Measurements from ENCODE around the gene IL4. TPM values are rescaled to one million over a fixed set of nuclear protein-coding genes. Genes with fewer than 3 reads are reported as not detected.
"Not testable (repeated sequence)": the region's sequence is repeated elsewhere in the genome, so short reads cannot be mapped to it uniquely, and the experiment has no call there.

IL4 gene
- not detected in 2 replicates for total RNA-seq

- peak within 1 kb of the TSS; percentile 83 for H2AFZ ChIP-seq (ENCODE audit: low read length)
- TF ChIP-seq, protein P1, sequence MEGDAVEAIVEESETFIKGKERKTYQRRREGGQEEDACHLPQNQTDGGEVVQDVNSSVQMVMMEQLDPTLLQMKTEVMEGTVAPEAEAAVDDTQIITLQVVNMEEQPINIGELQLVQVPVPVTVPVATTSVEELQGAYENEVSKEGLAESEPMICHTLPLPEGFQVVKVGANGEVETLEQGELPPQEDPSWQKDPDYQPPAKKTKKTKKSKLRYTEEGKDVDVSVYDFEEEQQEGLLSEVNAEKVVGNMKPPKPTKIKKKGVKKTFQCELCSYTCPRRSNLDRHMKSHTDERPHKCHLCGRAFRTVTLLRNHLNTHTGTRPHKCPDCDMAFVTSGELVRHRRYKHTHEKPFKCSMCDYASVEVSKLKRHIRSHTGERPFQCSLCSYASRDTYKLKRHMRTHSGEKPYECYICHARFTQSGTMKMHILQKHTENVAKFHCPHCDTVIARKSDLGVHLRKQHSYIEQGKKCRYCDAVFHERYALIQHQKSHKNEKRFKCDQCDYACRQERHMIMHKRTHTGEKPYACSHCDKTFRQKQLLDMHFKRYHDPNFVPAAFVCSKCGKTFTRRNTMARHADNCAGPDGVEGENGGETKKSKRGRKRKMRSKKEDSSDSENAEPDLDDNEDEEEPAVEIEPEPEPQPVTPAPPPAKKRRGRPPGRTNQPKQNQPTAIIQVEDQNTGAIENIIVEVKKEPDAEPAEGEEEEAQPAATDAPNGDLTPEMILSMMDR (IDR thresholded peaks at IDR 0.05; ENCODE audit: extremely low read depth, low read depth, low read length): no peak
- no peaks in the 10 kb centered on the region for H3K79me2 ChIP-seq (ENCODE audit: insufficient read depth, low read length)
- no peaks in the 10 kb centered on the region for H3K9me3 ChIP-seq (ENCODE audit: low read depth, low read length)
- no peaks in the 10 kb centered on the region for H3K27me3 ChIP-seq (ENCODE audit: insufficient read depth, low read length)
- no peaks in the 10 kb centered on the region for H4K20me1 ChIP-seq (ENCODE audit: insufficient read depth, low read length)
- H3K4me3 ChIP-seq (ENCODE audit: insufficient read depth, low read length): peak within 1 kb of the TSS; percentile 69
- peaks cover 35% of the 10 kb centered on the region for H3K4me1 ChIP-seq (ENCODE audit: insufficient read depth, low read length)
- peak within 1 kb of the TSS; percentile 86 for H3K4me2 ChIP-seq (ENCODE audit: insufficient read depth, low read length)
- no peak for DNase-seq (ENCODE audit: insufficient read length, low spot score, missing footprints)
- peak within 1 kb of the TSS; percentile 90 for H3K27ac ChIP-seq (ENCODE audit: low read depth, low read length)
- no peaks in the 10 kb centered on the region for H3K36me3 ChIP-seq (ENCODE audit: insufficient read depth, low read length)
Observed at GRCh38 chr5:132673939-132674630, at the start of gene IL4. Gene IL4 (plus strand): TSS chr5:132673989. CDS start chr5:132674051, 62 bp downstream.

DNA sequence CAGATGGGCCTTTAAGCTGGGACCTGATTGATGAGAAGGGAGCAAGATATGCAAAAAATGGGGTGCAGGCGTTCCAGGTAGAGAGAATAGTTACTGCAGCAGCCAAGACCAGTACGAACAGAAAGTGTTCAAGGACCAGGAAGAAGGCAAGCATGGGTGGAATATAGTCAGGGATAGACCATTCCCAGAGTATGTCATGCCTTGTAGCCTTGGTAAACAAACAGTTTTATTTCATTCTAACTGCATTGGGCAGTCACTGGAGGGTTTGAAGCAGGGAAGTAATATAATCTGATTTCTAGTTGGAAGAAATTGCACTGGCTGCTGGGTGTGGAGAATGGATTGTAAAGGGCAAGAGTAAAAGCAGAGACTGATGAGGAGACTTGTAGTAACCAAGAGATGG is 46.3 kb upstream of the IL4 start:
- H3K36me3 ChIP-seq (ENCODE audit: insufficient read depth, low read length): no peaks in the 10 kb centered on the region
- no peaks in the 10 kb centered on the region for H4K20me1 ChIP-seq (ENCODE audit: insufficient read depth, low read length)
- TF ChIP-seq, protein P1 (IDR thresholded peaks at IDR 0.05; ENCODE audit: extremely low read depth, low read depth, low read length): no peak
- no peaks in the 10 kb centered on the region for H3K79me2 ChIP-seq (ENCODE audit: insufficient read depth, low read length)
- H3K4me2 ChIP-seq (ENCODE audit: insufficient read depth, low read length): no peak overlapping the region
- DNase-seq (ENCODE audit: insufficient read length, low spot score, missing footprints): no peak
- no peaks in the 10 kb centered on the region for H3K9me3 ChIP-seq (ENCODE audit: low read depth, low read length)
- H3K4me3 ChIP-seq (ENCODE audit: insufficient read depth, low read length): no peak overlapping the region
- no peaks in the 10 kb centered on the region for H3K27me3 ChIP-seq (ENCODE audit: insufficient read depth, low read length)
- H3K4me1 ChIP-seq (ENCODE audit: insufficient read depth, low read length): no peaks in the 10 kb centered on the region
- H2AFZ ChIP-seq (ENCODE audit: low read length): no peak overlapping the region
- no peak overlapping the region for H3K27ac ChIP-seq (ENCODE audit: low read depth, low read length)

DNA sequence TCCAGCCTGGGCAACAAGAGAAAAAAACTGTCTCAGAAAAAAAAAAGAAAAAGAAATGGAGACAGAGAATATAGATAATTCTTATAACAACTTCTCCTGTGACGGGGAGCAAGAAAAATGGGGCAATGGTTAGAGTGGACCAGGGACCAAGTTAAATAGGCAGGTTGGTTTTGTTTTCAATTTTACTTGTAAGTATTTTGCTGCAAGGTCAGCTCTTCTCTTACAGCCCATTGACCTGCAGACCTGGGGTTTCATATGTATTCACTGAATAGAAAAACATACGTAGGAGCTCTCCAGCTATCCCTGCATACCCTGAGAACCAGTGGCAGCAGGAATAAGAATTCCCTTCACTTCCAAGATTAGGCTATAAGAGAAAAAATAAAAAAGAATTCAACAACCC is 45.0 kb upstream of the IL4 start:
- Histone ChIP-seq H3K27ac (ENCODE audit: low read depth, low read length) (no peak overlapping the region), H3K4me2 (ENCODE audit: insufficient read depth, low read length) (no peak overlapping the region), H3K79me2 (ENCODE audit: insufficient read depth, low read length) (no peaks in the 10 kb centered on the region), H3K36me3 (ENCODE audit: insufficient read depth, low read length) (no peaks in the 10 kb centered on the region), H4K20me1 (ENCODE audit: insufficient read depth, low read length) (no peaks in the 10 kb centered on the region), H3K4me3 (ENCODE audit: insufficient read depth, low read length) (no peak overlapping the region), H3K9me3 (ENCODE audit: low read depth, low read length) (no peaks in the 10 kb centered on the region), H3K4me1 (ENCODE audit: insufficient read depth, low read length) (no peaks in the 10 kb centered on the region), H2AFZ (ENCODE audit: low read length) (no peak overlapping the region), H3K27me3 (ENCODE audit: insufficient read depth, low read length) (no peaks in the 10 kb centered on the region)
- TF ChIP-seq, protein P1 (IDR thresholded peaks at IDR 0.05; ENCODE audit: extremely low read depth, low read depth, low read length): no peak
- no peak for DNase-seq (ENCODE audit: insufficient read length, low spot score, missing footprints)

GRCh38 chr5:132629230-132629944 is 44.4 kb upstream of the IL4 start:
- no peaks in the 10 kb centered on the region for H3K79me2 ChIP-seq (ENCODE audit: insufficient read depth, low read length)
- no peaks in the 10 kb centered on the region for H4K20me1 ChIP-seq (ENCODE audit: insufficient read depth, low read length)
- no peak overlapping the region for H3K4me2 ChIP-seq (ENCODE audit: insufficient read depth, low read length)
- H3K9me3 ChIP-seq (ENCODE audit: low read depth, low read length): no peaks in the 10 kb centered on the region
- no peak overlapping the region for H2AFZ ChIP-seq (ENCODE audit: low read length)
- no peaks in the 10 kb centered on the region for H3K4me1 ChIP-seq (ENCODE audit: insufficient read depth, low read length)
- no peaks in the 10 kb centered on the region for H3K27me3 ChIP-seq (ENCODE audit: insufficient read depth, low read length)
- H3K36me3 ChIP-seq (ENCODE audit: insufficient read depth, low read length): no peaks in the 10 kb centered on the region
- TF ChIP-seq, protein P1 (IDR thresholded peaks at IDR 0.05; ENCODE audit: extremely low read depth, low read depth, low read length): no peak
- H3K4me3 ChIP-seq (ENCODE audit: insufficient read depth, low read length): no peak overlapping the region
- DNase-seq (ENCODE audit: insufficient read length, low spot score, missing footprints): no peak
- H3K27ac ChIP-seq (ENCODE audit: low read depth, low read length): no peak overlapping the region

- not testable (repeated sequence) for H3K4me2 ChIP-seq (ENCODE audit: insufficient read depth, low read length); H4K20me1 ChIP-seq (ENCODE audit: insufficient read depth, low read length); H3K9me3 ChIP-seq (ENCODE audit: low read depth, low read length); H3K27ac ChIP-seq (ENCODE audit: low read depth, low read length); DNase-seq (ENCODE audit: insufficient read length, low spot score, missing footprints); H3K4me1 ChIP-seq (ENCODE audit: insufficient read depth, low read length); H2AFZ ChIP-seq (ENCODE audit: low read length); H3K27me3 ChIP-seq (ENCODE audit: insufficient read depth, low read length); H3K4me3 ChIP-seq (ENCODE audit: insufficient read depth, low read length); H3K79me2 ChIP-seq (ENCODE audit: insufficient read depth, low read length)
- peaks cover 10% of the 10 kb centered on the region for H3K36me3 ChIP-seq (ENCODE audit: insufficient read depth, low read length)
Observed at GRCh38 chr5:132633587-132633986, 40.2 kb upstream of the IL4 start.
